Hepatocyte (in vitro differentiated cells): ENCODE results near the gene GLRX2. TPM values are rescaled to one million over a fixed set of nuclear protein-coding genes. Genes with fewer than 3 reads are reported as not detected.

Experiments
- DNase-seq: peaks from one replicate; pipeline ENCODE4 v3.0.0-alpha.2; 2016; ENCODE audit warnings: low spot score
- H2AFZ ChIP-seq: fragments of 200-600 bp; sonication (generic); 2 replicates; pipeline ENCODE4 v1.6.0; 2016; ENCODE audit warnings: antibody characterized with exemption, mild to moderate bottlenecking
- H3K27ac ChIP-seq: fragments of 200-600 bp; sonication (generic); 2 replicates; pipeline ENCODE4 v1.5.1; 2016; ENCODE audit warnings: mild to moderate bottlenecking
- H3K27me3 ChIP-seq: fragments of 200-600 bp; sonication (generic); 2 replicates; pipeline ENCODE4 v1.6.1; 2016
- H3K36me3 ChIP-seq: fragments of 200-600 bp; sonication (generic); replicated peaks from 2 replicates; pipeline ENCODE4 v1.5.1; 2016; ENCODE audit warnings: low read depth; ENCODE audit not compliant: insufficient read depth
- H3K4me1 ChIP-seq: fragments of 200-600 bp; sonication (generic); 2 replicates; pipeline ENCODE4 v1.5.1; 2016; ENCODE audit warnings: mild to moderate bottlenecking, moderate library complexity; ENCODE audit not compliant: insufficient read depth
- H3K4me2 ChIP-seq: fragments of 200-600 bp; sonication (generic); 2 replicates; pipeline ENCODE4 v1.6.0; 2016
- H3K4me3 ChIP-seq: fragments of 200-600 bp; sonication (generic); 2 replicates; pipeline ENCODE4 v1.5.1; 2016; ENCODE audit warnings: mild to moderate bottlenecking
- H3K79me2 ChIP-seq: fragments of 200-600 bp; sonication (generic); 2 replicates; pipeline ENCODE4 v1.6.0; 2017; ENCODE audit warnings: mild to moderate bottlenecking
- H3K9me2 ChIP-seq: fragments of 200-600 bp; sonication (generic); replicated peaks from 2 replicates; pipeline ENCODE4 v1.6.0; 2017; ENCODE audit warnings: mild to moderate bottlenecking; ENCODE audit not compliant: insufficient read depth
- H3K9me3 ChIP-seq: fragments of 200-600 bp; sonication (generic); 2 replicates; pipeline ENCODE4 v1.5.1; 2016; ENCODE audit warnings: low read depth, mild to moderate bottlenecking
- H4K20me1 ChIP-seq: fragments of 200-600 bp; sonication (generic); 2 replicates; pipeline ENCODE4 v1.6.0; 2016; ENCODE audit warnings: mild to moderate bottlenecking; ENCODE audit not compliant: insufficient read depth, poor library complexity, severe bottlenecking
- CTCF ChIP-seq: fragments of 200-600 bp; sonication (generic); IDR thresholded peaks from 2 replicates; pipeline ENCODE4 v1.5.1; 2016; ENCODE audit warnings: antibody characterized with exemption, mild to moderate bottlenecking; ENCODE audit not compliant: poor library complexity
- EZH2 ChIP-seq: fragments of 200-600 bp; sonication (generic); IDR thresholded peaks from 2 replicates; pipeline ENCODE4 v1.6.1; 2016; ENCODE audit warnings: antibody characterized with exemption, mild to moderate bottlenecking, borderline replicate concordance
- EZH2phosphoT487 ChIP-seq: fragments of 200-600 bp; sonication (generic); IDR thresholded peaks from one replicate; pipeline ENCODE4 v1.6.1; 2018; ENCODE audit warnings: antibody characterized with exemption, mild to moderate bottlenecking, low read depth, moderate library complexity; ENCODE audit not compliant: unreplicated experiment, severe bottlenecking
- WGBS: methylation state at CpG from one replicate; pipeline ENCODE4 v1.1.6; 2016; ENCODE audit warnings: low lambda C conversion rate; ENCODE audit errors: missing lambda C conversion rate; 5-methylcytosine and 5-hydroxymethylcytosine counted together
- polyA plus RNA-seq: library from polyadenylated mRNA; unstranded; fragments of >200 nt; fragmentation: Nextera tagmentation; extraction: Ambion mirVana; gene quantifications from 2 replicates; pipeline ENCODE4 v1.2.1, GENCODE V29; 2016
- total RNA-seq: library from RNA; depleted of rRNA; stranded (reverse); fragments of >200 nt; gene quantifications from 2 replicates; pipeline ENCODE4 v1.2.3, GENCODE V29; 2014

The GLRX2 gene
- total and polyA plus RNA-seq, 2 experiments from 2014 or later, result 20.4 to 41.0 TPM

- no peaks in the 10 kb centered on the region for H3K4me1 ChIP-seq
- no peaks in the 10 kb centered on the region for H3K9me2 ChIP-seq
- no peaks in the 10 kb centered on the region for H3K36me3 ChIP-seq
- H3K9me3 ChIP-seq, result no peaks in the 10 kb centered on the region
- no peak overlapping the region for H3K4me2 ChIP-seq
- H3K27me3 ChIP-seq, result no peaks in the 10 kb centered on the region
- H3K79me2 ChIP-seq, result peaks cover 74% of the 10 kb centered on the region
- WGBS, result 94% methylated on average over 2 of the region's 2 CpGs
- no peak overlapping the region for H3K27ac ChIP-seq
- no peak overlapping the region for H3K4me3 ChIP-seq
- H4K20me1 ChIP-seq, result peaks cover 17% of the 10 kb centered on the region
- DNase-seq, result no peak
- H2AFZ ChIP-seq, result no peak overlapping the region
- no peak for TF ChIP-seq EZH2phosphoT487
- no peak for TF ChIP-seq EZH2
- TF ChIP-seq CTCF, result no peak
Observed at GRCh38 chr1:193131266-193131860, 26.1 kb upstream of the GLRX2 start.

- Histone ChIP-seq H2AFZ (no peak overlapping the region), H3K4me3 (no peak overlapping the region), H3K27me3 (no peaks in the 10 kb centered on the region), H3K36me3 (no peaks in the 10 kb centered on the region), H3K79me2 (peaks cover 80% of the 10 kb centered on the region), H3K27ac (no peak overlapping the region), H3K4me2 (peak overlapping the region; percentile 77), H3K4me1 (peaks cover 16% of the 10 kb centered on the region), H3K9me2 (no peaks in the 10 kb centered on the region), H4K20me1 (peaks cover 30% of the 10 kb centered on the region), H3K9me3 (no peaks in the 10 kb centered on the region)
- WGBS, result 94% methylated on average over 6 of the region's 6 CpGs
- no peak for DNase-seq
- TF ChIP-seq EZH2 (no peak), EZH2phosphoT487 (no peak), CTCF (no peak)
Observed at GRCh38 chr1:193125369-193125768, 20.2 kb upstream of the GLRX2 start.

- peaks cover 30% of the 10 kb centered on the region for H4K20me1 ChIP-seq
- H2AFZ ChIP-seq, result no peak overlapping the region
- H3K27me3 ChIP-seq, result no peaks in the 10 kb centered on the region
- DNase-seq, result no peak
- H3K27ac ChIP-seq, result no peak overlapping the region
- no peaks in the 10 kb centered on the region for H3K9me3 ChIP-seq
- H3K79me2 ChIP-seq, result peaks cover 63% of the 10 kb centered on the region
- peak overlapping the region; percentile 77 for H3K4me2 ChIP-seq
- H3K4me3 ChIP-seq, result no peak overlapping the region
- H3K4me1 ChIP-seq, result peaks cover 16% of the 10 kb centered on the region
- H3K36me3 ChIP-seq, result no peaks in the 10 kb centered on the region
- no peaks in the 10 kb centered on the region for H3K9me2 ChIP-seq
- TF ChIP-seq EZH2 (no peak), EZH2phosphoT487 (no peak), CTCF (no peak)
Observed at GRCh38 chr1:193123751-193124150, 18.5 kb upstream of the GLRX2 start.
